ENCODE results near the gene MIXL1. TPM values are rescaled to one million over a fixed set of nuclear protein-coding genes. Genes with fewer than 3 reads are reported as not detected.
A peak's percentile ranks its signal among the peaks of the same experiment; 100 is the strongest.

Gene MIXL1
- total RNA-seq, 2 donors from 2014 or later, result not detected

DNA sequence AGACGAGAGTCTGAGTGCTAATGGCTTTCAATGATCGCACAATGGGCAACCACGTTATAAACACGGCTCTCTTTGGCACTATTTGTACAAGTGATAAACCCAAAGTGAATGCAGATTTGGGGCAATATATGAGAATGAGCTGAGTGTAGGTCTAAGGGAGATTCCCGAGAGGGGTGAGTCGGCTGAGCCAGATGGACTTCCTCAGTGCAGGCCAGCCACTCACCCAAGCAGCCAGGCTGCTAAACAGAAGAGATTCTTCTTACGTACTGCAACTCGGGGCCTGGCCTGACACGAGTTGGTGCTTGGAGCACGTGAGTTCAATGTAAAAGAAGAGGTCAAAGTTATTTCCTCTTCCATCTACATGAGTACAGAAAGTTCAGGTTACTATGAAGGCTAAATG, 6.2 kb upstream of the MIXL1 start:
- no peak overlapping the region for H3K27ac ChIP-seq
- DNase-seq, result no peak
- WGBS, 2 donors, result 77 to 83% methylated on average over 10 of the region's 10 CpGs
- H3K36me3 ChIP-seq (replicated peaks in 1 of 2; ENCODE audit: insufficient read depth in 1 of 2, low read depth in 2 of 2), result no peaks in the 10 kb centered on the region
- no peak for ATAC-seq
- no peaks in the 10 kb centered on the region for H3K9me3 ChIP-seq
- H3K27me3 ChIP-seq, result no peaks in the 10 kb centered on the region
- H3K4me3 ChIP-seq, result no peak overlapping the region
- no peaks in the 10 kb centered on the region for H3K4me1 ChIP-seq
- TF ChIP-seq POLR2A (IDR thresholded peaks at IDR 0.05), result no peak
- no peak for TF ChIP-seq CTCF (IDR thresholded peaks at IDR 0.05)
- intact Hi-C loops (cut with DNase I), result no loop called here

DNA sequence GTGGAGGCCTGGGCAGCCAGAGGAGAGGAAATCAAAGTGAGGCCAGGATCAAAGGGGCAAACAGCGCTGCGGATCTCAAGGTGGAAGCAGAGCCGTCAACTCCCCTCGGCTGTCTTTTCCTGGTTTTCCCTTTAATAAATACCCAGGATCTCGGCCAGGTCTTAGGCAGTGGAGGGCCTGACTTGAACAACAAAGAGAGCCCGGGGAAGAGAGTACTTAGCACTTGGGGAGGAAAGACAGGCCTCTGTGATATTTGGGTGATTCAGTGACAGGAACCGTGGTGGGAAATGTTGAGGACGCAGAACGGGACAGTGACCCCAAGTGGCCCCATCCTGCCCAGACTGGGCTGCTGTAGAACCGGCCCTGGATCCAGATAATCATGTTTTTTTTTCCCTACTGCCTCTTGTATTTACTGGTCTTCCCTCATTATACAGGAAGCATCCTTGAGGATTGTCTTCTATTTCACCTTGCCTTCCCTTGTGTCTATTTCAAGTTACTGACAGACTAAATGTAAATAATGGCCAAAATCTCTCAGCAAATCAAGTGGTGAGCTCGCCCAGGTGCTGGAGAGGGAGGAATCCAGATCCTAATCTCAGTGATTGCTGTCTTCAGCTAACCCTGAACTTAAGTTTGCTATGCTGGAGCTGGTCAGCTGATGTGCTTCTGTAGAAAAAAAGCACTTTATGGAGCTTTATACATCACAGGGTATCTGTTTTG, 2.8 kb upstream of the MIXL1 start:
- DNase-seq (no peak), ATAC-seq (no peak)
- no peak overlapping the region for H3K27ac ChIP-seq
- peaks cover 0 to 11% of the 10 kb centered on the region in 2 donors for H3K27me3 ChIP-seq
- no peaks in the 10 kb centered on the region for H3K9me3 ChIP-seq
- 65 to 67% methylated on average over 11 of the region's 11 CpGs for WGBS, 2 donors
- intact Hi-C loops (cut with DNase I), result no loop called here
- no peaks in the 10 kb centered on the region for H3K36me3 ChIP-seq (replicated peaks in 1 of 2; ENCODE audit: insufficient read depth in 1 of 2, low read depth in 2 of 2)
- TF ChIP-seq POLR2A (IDR thresholded peaks at IDR 0.05) (no peak), CTCF (IDR thresholded peaks at IDR 0.05) (no peak)
- peaks cover 9% of the 10 kb centered on the region for H3K4me1 ChIP-seq
- H3K4me3 ChIP-seq, result no peak overlapping the region

DNA sequence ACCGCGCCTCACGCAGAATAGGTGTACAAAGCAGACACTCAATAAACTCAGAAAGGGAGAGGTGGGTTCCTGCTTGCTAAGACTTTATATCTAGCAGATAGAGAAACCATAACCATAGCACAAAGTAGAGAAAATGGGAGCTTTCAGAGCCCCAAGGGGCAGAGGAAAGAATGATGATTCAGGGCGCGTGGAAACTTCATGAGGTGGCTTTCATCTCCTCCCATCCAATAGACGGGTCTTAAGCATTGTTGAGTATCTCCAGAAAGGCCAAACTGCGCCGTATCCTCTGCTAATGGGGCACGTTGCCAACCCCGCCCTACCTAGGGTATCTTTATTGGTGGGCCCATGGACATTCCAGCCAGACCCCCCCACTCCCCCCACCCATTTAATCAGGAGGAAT, 778 bp upstream of the MIXL1 start:
- Histone ChIP-seq H3K4me3 (no peak overlapping the region), H3K36me3 (replicated peaks in 1 of 2; ENCODE audit: insufficient read depth in 1 of 2, low read depth in 2 of 2) (no peaks in the 10 kb centered on the region), H3K9me3 (no peaks in the 10 kb centered on the region), H3K27ac (no peak overlapping the region), H3K27me3 (peaks cover 0 to 11% of the 10 kb centered on the region in 2 donors), H3K4me1 (peaks cover 9% of the 10 kb centered on the region)
- DNase-seq, result no peak
- no peak for TF ChIP-seq CTCF (IDR thresholded peaks at IDR 0.05)
- TF ChIP-seq POLR2A (IDR thresholded peaks at IDR 0.05), result no peak
- WGBS, 2 donors, result 95 to 96% methylated on average over 10 of the region's 10 CpGs
- intact Hi-C loops (cut with DNase I), result no loop called here
- no peak for ATAC-seq

DNA sequence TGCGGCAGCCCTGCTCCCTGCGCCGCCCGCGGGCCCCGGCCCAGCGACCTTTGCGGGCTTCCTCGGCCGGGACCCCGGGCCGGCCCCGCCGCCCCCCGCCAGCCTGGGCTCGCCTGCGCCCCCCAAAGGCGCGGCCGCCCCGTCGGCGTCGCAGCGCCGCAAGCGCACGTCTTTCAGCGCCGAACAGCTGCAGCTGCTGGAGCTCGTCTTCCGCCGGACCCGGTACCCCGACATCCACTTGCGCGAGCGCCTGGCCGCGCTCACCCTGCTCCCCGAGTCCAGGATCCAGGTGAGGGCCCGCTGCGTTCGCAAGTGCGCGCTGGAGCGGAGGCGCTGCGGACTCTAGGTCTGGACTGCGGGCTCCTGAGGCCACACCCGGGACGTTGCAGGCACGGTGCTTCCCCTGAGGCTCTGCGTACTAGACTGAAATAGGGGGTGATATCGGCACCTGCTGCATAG, 351 bp downstream of the MIXL1 start:
- Histone ChIP-seq H3K9me3 (no peaks in the 10 kb centered on the region), H3K27ac (no peak overlapping the region), H3K27me3 (peaks cover 0 to 11% of the 10 kb centered on the region in 2 donors), H3K36me3 (replicated peaks in 1 of 2; ENCODE audit: insufficient read depth in 1 of 2, low read depth in 2 of 2) (no peaks in the 10 kb centered on the region), H3K4me3 (peak overlapping the region in 1 of 2 donors; percentile 17), H3K4me1 (peaks cover 9% of the 10 kb centered on the region)
- no peak for TF ChIP-seq POLR2A (IDR thresholded peaks at IDR 0.05)
- no peak for TF ChIP-seq CTCF (IDR thresholded peaks at IDR 0.05)
- no peak for ATAC-seq
- peak in 1 of 4 donors; percentile 28 for DNase-seq
- 0 to 1% methylated on average over 3 to 30 of the region's 55 CpGs for WGBS, 2 donors
- intact Hi-C loops (cut with DNase I), result no loop called here

GRCh38 chr1:226226601-226227000, 3.1 kb downstream of the MIXL1 start:
- no peak for DNase-seq
- peaks cover 9% of the 10 kb centered on the region for H3K4me1 ChIP-seq
- H3K27me3 ChIP-seq, result peaks cover 0 to 11% of the 10 kb centered on the region in 2 donors
- no peak for ATAC-seq
- 85 to 93% methylated on average over 3 of the region's 3 CpGs for WGBS, 2 donors
- H3K9me3 ChIP-seq, result no peaks in the 10 kb centered on the region
- intact Hi-C loops (cut with DNase I), result no loop called here
- H3K4me3 ChIP-seq, result no peak overlapping the region
- no peak overlapping the region for H3K27ac ChIP-seq
- H3K36me3 ChIP-seq (replicated peaks in 1 of 2; ENCODE audit: insufficient read depth in 1 of 2, low read depth in 2 of 2), result no peaks in the 10 kb centered on the region
- TF ChIP-seq CTCF (IDR thresholded peaks at IDR 0.05) (no peak), POLR2A (IDR thresholded peaks at IDR 0.05) (no peak)

Data from body of pancreas (tissue), 4 donors.